GM12878 (cell line): ENCODE data around the gene JTB. TPM values are rescaled to one million over a fixed set of nuclear protein-coding genes. Genes with fewer than 3 reads are reported as not detected.
A peak's percentile ranks its signal among the peaks of the same experiment; 100 is the strongest.

Experiments
- ATAC-seq: fragments of 200-7000 bp; cut with Tn5 transposase; 3 replicates; pipeline ENCODE4 v1.9.1; 2020; ENCODE audit warnings: mild to moderate bottlenecking, moderate library complexity
- BruUV-seq: library from RNA; stranded (reverse); fragments of 400-500 nt; replicated peaks from 2 replicates; lab custom pipeline; 2021; lab: Mats Ljungman, UMichigan
- CTCF ChIA-PET: fragments of 300-600 bp; sonication (Branson Sonifier 250); formaldehyde crosslinking; extraction: SDS; loops from one replicate; lab custom pipeline; 2021; ENCODE audit warnings: inconsistent platforms; lab: Yijun Ruan, JAX
- POLR2A ChIA-PET: fragments of 350-600 bp; formaldehyde crosslinking; extraction: SDS; loops from one replicate; lab custom pipeline; 2021; ENCODE audit warnings: inconsistent platforms; lab: Charles Lee
- RAD21 ChIA-PET: fragments of 300-600 bp; sonication (Branson Sonifier 250); formaldehyde crosslinking; loops from one replicate; lab custom pipeline; 2023; ENCODE audit warnings: antibody characterized with exemption; ENCODE audit not compliant: unreplicated experiment; lab: Charles Lee
- SMC1A ChIA-PET: fragments of 300-600 bp; sonication (Branson Sonifier 250); formaldehyde crosslinking; loops from one replicate; lab custom pipeline; 2023; ENCODE audit not compliant: unreplicated experiment, uncharacterized antibody; lab: Charles Lee
- DNase-seq: peaks from one replicate; pipeline ENCODE4 v3.0.0-alpha.2; 2011; ENCODE audit warnings: low read depth, low spot score
- FAIRE-seq: peaks from 3 replicates; lab custom pipeline; 2011; peaks lifted over from hg19 to GRCh38; lab: Jason Lieb, UNC
- H2AFZ ChIP-seq: 2 replicates; pipeline ENCODE4 v1.6.0; 2011; ENCODE audit warnings: low read depth, low read length, control low read depth; ENCODE audit not compliant: control insufficient read depth
- H3K27ac ChIP-seq: 2 replicates; pipeline ENCODE4 v1.5.1; 2011; ENCODE audit warnings: control low read depth; ENCODE audit not compliant: control insufficient read depth, insufficient read depth
- H3K27me3 ChIP-seq, 2 experiments: replicated peaks in 1 of 2; 2 replicates each; pipeline versions ENCODE4 v1.6.0 to v1.6.1; 2011; ENCODE audit warnings: low read length in 1 of 2; ENCODE audit not compliant: control insufficient read depth in 2 of 2, insufficient read depth in 2 of 2
- H3K36me3 ChIP-seq, 2 experiments: 2 replicates each; pipeline ENCODE4 v1.5.1; 2011; ENCODE audit warnings: low read length in 1 of 2; ENCODE audit not compliant: control insufficient read depth in 2 of 2, insufficient read depth in 2 of 2
- H3K4me1 ChIP-seq: 2 replicates; pipeline ENCODE4 v1.6.1; 2011; ENCODE audit warnings: mild to moderate bottlenecking, low read length, moderate library complexity, mixed read lengths; ENCODE audit not compliant: control insufficient read depth, insufficient read depth
- H3K4me2 ChIP-seq: 2 replicates; pipeline ENCODE4 v1.6.0; 2011; ENCODE audit warnings: control low read depth; ENCODE audit not compliant: control insufficient read depth, insufficient read depth
- H3K4me3 ChIP-seq: fragments of 200-600 bp; sonication (generic); 2 replicates; pipeline ENCODE4 v1.5.1; 2016
- H3K79me2 ChIP-seq: 2 replicates; pipeline ENCODE4 v1.6.0; 2011; ENCODE audit warnings: low read length; ENCODE audit not compliant: control insufficient read depth, insufficient read depth
- H3K9ac ChIP-seq: 2 replicates; pipeline ENCODE4 v1.8.0; 2011; ENCODE audit warnings: low read length, control low read depth, mixed read lengths; ENCODE audit not compliant: control insufficient read depth, insufficient read depth
- H3K9me3 ChIP-seq: replicated peaks from 3 replicates; pipeline ENCODE4 v1.5.1; 2011; ENCODE audit warnings: mild to moderate bottlenecking, low read length; ENCODE audit not compliant: control insufficient read depth, insufficient read depth
- H4K20me1 ChIP-seq: 2 replicates; pipeline ENCODE4 v1.6.0; 2011; ENCODE audit not compliant: control insufficient read depth, insufficient read depth
- MTA3 ChIP-seq: IDR thresholded peaks from 2 replicates; pipeline ENCODE4 v1.6.1; 2012; ENCODE audit warnings: low read length, inconsistent platforms, borderline replicate concordance
- NFIC ChIP-seq: IDR thresholded peaks from 2 replicates; pipeline ENCODE4 v1.6.1; 2012; ENCODE audit warnings: low read depth, mild to moderate bottlenecking, inconsistent platforms, low read length, moderate library complexity
- STAT3 ChIP-seq: IDR thresholded peaks from 2 replicates; pipeline ENCODE4 v1.6.1; 2011; ENCODE audit warnings: low read depth, low read length, improper control_type of control experiment
- WGBS: methylation state at CpG from one replicate; pipeline ENCODE4 v1.1.6; 2016; ENCODE audit warnings: low lambda C conversion rate; ENCODE audit not compliant: insufficient replicate concordance, insufficient coverage; ENCODE audit errors: missing lambda C conversion rate; 5-methylcytosine and 5-hydroxymethylcytosine counted together
- in situ Hi-C: fragments of 300-500 bp; cut with MboI; formaldehyde crosslinking; loops from 9 replicates; pipeline ENCODE4 v1.14.3; 2018; ENCODE audit warnings: mixed read lengths
- intact Hi-C: fragments of 100-400 bp; cut with micrococcal nuclease; formaldehyde crosslinking; loops from one replicate; pipeline ENCODE4 v1.14.2; 2022; ENCODE audit not compliant: unreplicated experiment
- polyA plus RNA-seq, 11 experiments: library from polyadenylated mRNA; depleted of rRNA in 4 of 11; unstranded in 6 of 11; stranded (reverse) in 5 of 11; fragments of >200 nt; fragmentation: Nextera tagmentation in 4 of 11; fragmentation: Illumina TruSeq in 1 of 11; extraction: Ambion mirVana in 4 of 11; extraction: Trizol in 1 of 11; gene quantifications; 1 replicate in 1 of 11; 2 replicates in 10 of 11; pipeline versions ENCODE4 v1.2.1 to v1.2.3, GENCODE V29; 2011 to 2016; ENCODE audit warnings: inconsistent platforms in 2 of 11, missing spikeins in 2 of 11, low read depth in 1 of 11
- total RNA-seq, 4 experiments: library from RNA; depleted of rRNA in 3 of 4; stranded (reverse); fragments of >200 nt in 3 of 4; fragmentation: Illumina TruSeq in 1 of 4; extraction: Trizol in 1 of 4; gene quantifications; 2 replicates each; pipeline versions ENCODE4 v1.2.1 to v1.2.3, GENCODE V29; 2013 to 2021

Gene JTB
- total and polyA plus RNA-seq, 10 of the 15 experiments (the other 5 are each of a cell fraction or from before 2014, with no cell fraction given), result 25.0 to 298 (median 155) TPM

- Histone ChIP-seq H3K27ac (peak overlapping the region; percentile 96), H3K27me3 (no peaks in the 10 kb centered on the region), H3K4me2 (peak overlapping the region; percentile 89), H3K36me3 (peaks cover 0 to 16% of the 10 kb centered on the region in 2 experiments; a peak in 3 of 4 replicates), H4K20me1 (no peaks in the 10 kb centered on the region), H3K9me3 (no peaks in the 10 kb centered on the region), H3K9ac (peak overlapping the region; percentile 98), H3K4me1 (peaks cover 9% of the 10 kb centered on the region), H3K79me2 (peaks cover 25% of the 10 kb centered on the region), H2AFZ (no peak overlapping the region), H3K4me3 (peak overlapping the region; percentile 86)
- intact Hi-C loops (loop anchor here (2.0 to 5.0 kb wide), 2 partner anchors 191 to 282 kb away; partner anchors contain the start of gene HAX1), in situ Hi-C loops (loop anchor here (5.0 to 10.0 kb wide), 2 partner anchors 281 to 486 kb away; partner anchors contain the start of gene HAX1)
- 1% methylated on average over 9 of the region's 9 CpGs for WGBS
- RAD21 ChIA-PET, result interaction anchor here (0.9 to 2.3 kb wide), 4 partner anchors 13 to 194 kb away, joined by 3 to 10 read pairs (median 4); partner anchors contain the start of gene CREB3L4
- BruUV-seq, result no TSS peak
- POLR2A ChIA-PET, result interaction anchor here (0.9 to 3.8 kb wide), 14 partner anchors 9 to 261 kb away, joined by 3 to 26 read pairs (median 4); partner anchors contain the start of genes DENND4B, JTB and SLC39A1
- ATAC-seq (no peak), DNase-seq (no peak), FAIRE-seq (no peak)
- 0 out of 2 replicates have a peak, but pooled peaks have one; percentile 69 for TF ChIP-seq MTA3
- no peak for TF ChIP-seq STAT3
- 0 out of 2 replicates have a peak, but pooled peaks have one; percentile 14 for TF ChIP-seq NFIC
- SMC1A ChIA-PET, result interaction anchor here (0.5 to 1.9 kb wide), 10 partner anchors 17 to 236 kb away, joined by 3 to 5 read pairs (median 4); no protein-coding TSS in a partner anchor
- CTCF ChIA-PET, result interaction anchor here (1.4 to 1.8 kb wide), 3 partner anchors 13 to 481 kb away, joined by 3 to 13 read pairs (median 4); partner anchors contain the start of gene JTB
Observed at GRCh38 chr1:153991151-153991630, 13.7 kb upstream of the JTB start.
